ENCODE data around the gene GLYATL2. TPM values are rescaled to one million over a fixed set of nuclear protein-coding genes. Genes with fewer than 3 reads are reported as not detected.

Gene GLYATL2
- total and polyA plus RNA-seq, 10 of the 15 experiments (the other 5 are each of a cell fraction or from before 2014, with no cell fraction given): 0.13 to 0.97 (median 0.49) TPM

DNA sequence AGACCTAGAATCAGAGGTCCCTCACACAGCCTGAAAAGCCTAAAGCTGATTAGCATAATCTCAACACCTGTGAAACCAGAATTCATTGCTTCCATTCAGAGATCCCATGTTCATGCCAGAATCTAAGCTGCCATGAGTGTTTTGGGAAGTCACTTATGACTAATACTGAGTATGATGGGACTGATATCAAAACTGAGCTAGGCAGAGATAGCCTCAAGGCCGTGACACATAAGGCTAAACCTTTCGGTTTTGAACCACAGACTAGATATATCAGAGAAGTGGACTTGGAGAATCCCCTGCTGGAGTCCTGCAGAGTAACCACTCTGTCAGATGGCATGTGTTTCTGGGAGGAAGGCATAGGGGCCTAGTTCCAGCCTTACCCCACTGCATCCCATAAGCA is 23.1 kb upstream of the GLYATL2 start:
- RAD21 ChIA-PET (ENCODE audit: unreplicated experiment): no interaction called here
- no TSS peak for BruUV-seq (replicated peaks)

More for the DNA sequence above, 23.1 kb upstream of the GLYATL2 start:
- Histone ChIP-seq H3K4me1 (ENCODE audit: control insufficient read depth, insufficient read depth, low read length) (no peaks in the 10 kb centered on the region), H3K9ac (ENCODE audit: control insufficient read depth, insufficient read depth, low read length) (no peak overlapping the region), H3K4me2 (ENCODE audit: control insufficient read depth, insufficient read depth) (no peak overlapping the region), H3K4me3 (no peak overlapping the region), H4K20me1 (ENCODE audit: control insufficient read depth, insufficient read depth) (no peaks in the 10 kb centered on the region), H3K79me2 (ENCODE audit: control insufficient read depth, insufficient read depth, low read length) (no peaks in the 10 kb centered on the region), H2AFZ (ENCODE audit: control insufficient read depth, low read depth, low read length) (no peak overlapping the region), H3K27ac (ENCODE audit: control insufficient read depth, insufficient read depth) (no peak overlapping the region), H3K9me3 (replicated peaks; ENCODE audit: control insufficient read depth, insufficient read depth, low read length) (no peaks in the 10 kb centered on the region; the same call in 2 of the 3 replicates), H3K27me3 (replicated peaks in 1 of 2; ENCODE audit: control insufficient read depth in 2 of 2, insufficient read depth in 2 of 2, low read length in 1 of 2) (no peaks in the 10 kb centered on the region), H3K36me3 (ENCODE audit: control insufficient read depth in 2 of 2, insufficient read depth in 2 of 2, low read length in 1 of 2) (no peaks in the 10 kb centered on the region)
- FAIRE-seq: no peak
- no peak for ATAC-seq
- ChIA-PET POLR2A (no interaction called here), CTCF (interaction anchor here (0.9 kb wide), 1 partner anchor 291 kb away, joined by 3 read pairs; no protein-coding TSS in a partner anchor), SMC1A (ENCODE audit: uncharacterized antibody, unreplicated experiment) (no interaction called here)
- intact Hi-C loops (cut with micrococcal nuclease; ENCODE audit: unreplicated experiment): no loop called here
- 5% methylated on average over 2 of the region's 2 CpGs for WGBS (ENCODE audit: insufficient coverage, insufficient replicate concordance, low lambda C conversion rate, missing lambda C conversion rate)
- TF ChIP-seq TARDBP (IDR thresholded peaks at IDR 0.05; ENCODE audit: borderline replicate concordance) (no peak), FOS (IDR thresholded peaks at IDR 0.05; ENCODE audit: borderline replicate concordance, extremely low read depth, insufficient read length) (no peak), SUPT20H (IDR thresholded peaks at IDR 0.05; ENCODE audit: borderline replicate concordance, control insufficient read depth, low read depth, low read length) (no peak), BHLHE40 (IDR thresholded peaks at IDR 0.05; ENCODE audit: borderline replicate concordance in 1 of 2, low read depth in 2 of 2, low read length in 1 of 2) (no peak), ZZZ3 (IDR thresholded peaks at IDR 0.05; ENCODE audit: control insufficient read depth, insufficient read length, low read depth) (no peak), SRF (IDR thresholded peaks at IDR 0.05; ENCODE audit: low read depth in 2 of 2, low read length in 2 of 2) (no peak), NFXL1 (IDR thresholded peaks at IDR 0.05; ENCODE audit: borderline replicate concordance) (no peak), RB1 (IDR thresholded peaks at IDR 0.05; ENCODE audit: borderline replicate concordance) (no peak), CHD1 (IDR thresholded peaks at IDR 0.05; ENCODE audit: low read depth, low read length) (no peak), RUNX3 (IDR thresholded peaks at IDR 0.05; ENCODE audit: low read length) (no peak), KAT2A (conservative IDR thresholded peaks at IDR 0.05; ENCODE audit: control insufficient read depth, low read depth, low read length) (no peak), EP300 (IDR thresholded peaks at IDR 0.05; ENCODE audit: borderline replicate concordance in 1 of 2, control insufficient read depth in 1 of 2, low read depth in 2 of 2, low read length in 2 of 2) (no peak), HDAC6 (IDR thresholded peaks at IDR 0.05; ENCODE audit: unreplicated experiment) (no peak), DPF2 (IDR thresholded peaks at IDR 0.05) (no peak), TCF7 (IDR thresholded peaks at IDR 0.05; ENCODE audit: borderline replicate concordance) (no peak), MXI1 (IDR thresholded peaks at IDR 0.05; ENCODE audit: low read depth, low read length) (no peak), BRCA1 (IDR thresholded peaks at IDR 0.05; ENCODE audit: low read depth, low read length) (no peak)
- TF ChIP-seq, protein P1, sequence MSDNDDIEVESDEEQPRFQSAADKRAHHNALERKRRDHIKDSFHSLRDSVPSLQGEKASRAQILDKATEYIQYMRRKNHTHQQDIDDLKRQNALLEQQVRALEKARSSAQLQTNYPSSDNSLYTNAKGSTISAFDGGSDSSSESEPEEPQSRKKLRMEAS (IDR thresholded peaks at IDR 0.05; ENCODE audit: low read depth, low read length): no peak
- TF ChIP-seq, protein P2, sequence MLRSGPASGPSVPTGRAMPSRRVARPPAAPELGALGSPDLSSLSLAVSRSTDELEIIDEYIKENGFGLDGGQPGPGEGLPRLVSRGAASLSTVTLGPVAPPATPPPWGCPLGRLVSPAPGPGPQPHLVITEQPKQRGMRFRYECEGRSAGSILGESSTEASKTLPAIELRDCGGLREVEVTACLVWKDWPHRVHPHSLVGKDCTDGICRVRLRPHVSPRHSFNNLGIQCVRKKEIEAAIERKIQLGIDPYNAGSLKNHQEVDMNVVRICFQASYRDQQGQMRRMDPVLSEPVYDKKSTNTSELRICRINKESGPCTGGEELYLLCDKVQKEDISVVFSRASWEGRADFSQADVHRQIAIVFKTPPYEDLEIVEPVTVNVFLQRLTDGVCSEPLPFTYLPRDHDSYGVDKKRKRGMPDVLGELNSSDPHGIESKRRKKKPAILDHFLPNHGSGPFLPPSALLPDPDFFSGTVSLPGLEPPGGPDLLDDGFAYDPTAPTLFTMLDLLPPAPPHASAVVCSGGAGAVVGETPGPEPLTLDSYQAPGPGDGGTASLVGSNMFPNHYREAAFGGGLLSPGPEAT (IDR thresholded peaks at IDR 0.05; ENCODE audit: low read depth): no peak
- TF ChIP-seq, protein P3, sequence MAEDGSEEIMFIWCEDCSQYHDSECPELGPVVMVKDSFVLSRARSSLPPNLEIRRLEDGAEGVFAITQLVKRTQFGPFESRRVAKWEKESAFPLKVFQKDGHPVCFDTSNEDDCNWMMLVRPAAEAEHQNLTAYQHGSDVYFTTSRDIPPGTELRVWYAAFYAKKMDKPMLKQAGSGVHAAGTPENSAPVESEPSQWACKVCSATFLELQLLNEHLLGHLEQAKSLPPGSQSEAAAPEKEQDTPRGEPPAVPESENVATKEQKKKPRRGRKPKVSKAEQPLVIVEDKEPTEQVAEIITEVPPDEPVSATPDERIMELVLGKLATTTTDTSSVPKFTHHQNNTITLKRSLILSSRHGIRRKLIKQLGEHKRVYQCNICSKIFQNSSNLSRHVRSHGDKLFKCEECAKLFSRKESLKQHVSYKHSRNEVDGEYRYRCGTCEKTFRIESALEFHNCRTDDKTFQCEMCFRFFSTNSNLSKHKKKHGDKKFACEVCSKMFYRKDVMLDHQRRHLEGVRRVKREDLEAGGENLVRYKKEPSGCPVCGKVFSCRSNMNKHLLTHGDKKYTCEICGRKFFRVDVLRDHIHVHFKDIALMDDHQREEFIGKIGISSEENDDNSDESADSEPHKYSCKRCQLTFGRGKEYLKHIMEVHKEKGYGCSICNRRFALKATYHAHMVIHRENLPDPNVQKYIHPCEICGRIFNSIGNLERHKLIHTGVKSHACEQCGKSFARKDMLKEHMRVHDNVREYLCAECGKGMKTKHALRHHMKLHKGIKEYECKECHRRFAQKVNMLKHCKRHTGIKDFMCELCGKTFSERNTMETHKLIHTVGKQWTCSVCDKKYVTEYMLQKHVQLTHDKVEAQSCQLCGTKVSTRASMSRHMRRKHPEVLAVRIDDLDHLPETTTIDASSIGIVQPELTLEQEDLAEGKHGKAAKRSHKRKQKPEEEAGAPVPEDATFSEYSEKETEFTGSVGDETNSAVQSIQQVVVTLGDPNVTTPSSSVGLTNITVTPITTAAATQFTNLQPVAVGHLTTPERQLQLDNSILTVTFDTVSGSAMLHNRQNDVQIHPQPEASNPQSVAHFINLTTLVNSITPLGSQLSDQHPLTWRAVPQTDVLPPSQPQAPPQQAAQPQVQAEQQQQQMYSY (CRISPR knock-in tag; IDR thresholded peaks at IDR 0.05): no peak
- in situ Hi-C loops (cut with MboI): no loop called here
- no peak for DNase-seq (ENCODE audit: low read depth, low spot score)

Measured in GM12878 (cell line).